ENCODE results near the gene ADK. TPM values are rescaled to one million over a fixed set of nuclear protein-coding genes. Genes with fewer than 3 reads are reported as not detected.

Gene ADK
- total and polyA plus RNA-seq, 11 donors = 20.8 to 55.5 (median 39.8) TPM

- no peaks in the 10 kb centered on the region for H3K36me3 ChIP-seq
- DNase-seq (no peak), ATAC-seq (no peak)
- intact Hi-C loops (cut with DNase I) = no loop called here
- 69 to 77% (median 76%) methylated on average over 3 of the region's 3 CpGs for WGBS, 4 donors
- peaks cover 0 to 3% (median 0%) of the 10 kb centered on the region in 12 donors for H3K9me3 ChIP-seq
- no peak overlapping the region for H3K27ac ChIP-seq
- TF ChIP-seq CTCF (IDR thresholded peaks at IDR 0.05) = no peak
- TF ChIP-seq POLR2A (IDR thresholded peaks at IDR 0.05) = no peak
- H3K4me1 ChIP-seq = peaks cover 0 to 18% (median 6%) of the 10 kb centered on the region in 12 donors
- H3K4me3 ChIP-seq = no peak overlapping the region
- no peaks in the 10 kb centered on the region for H3K27me3 ChIP-seq
These were observed 44.0 kb downstream of the ADK start for GRCh38 chr10:74194999-74195398.

GRCh38 chr10:74199315-74199714 is 48.3 kb downstream of the ADK start:
- intact Hi-C loops (cut with DNase I) = no loop called here
- no peak for DNase-seq
- Histone ChIP-seq H3K4me1 (peaks cover 0 to 8% (median 0%) of the 10 kb centered on the region in 12 donors), H3K36me3 (peaks cover 0 to 12% (median 8%) of the 10 kb centered on the region in 9 donors), H3K4me3 (no peak overlapping the region), H3K27ac (no peak overlapping the region), H3K9me3 (peaks cover 0 to 3% (median 0%) of the 10 kb centered on the region in 12 donors), H3K27me3 (no peaks in the 10 kb centered on the region)
- no peak for TF ChIP-seq POLR2A (IDR thresholded peaks at IDR 0.05)
- TF ChIP-seq CTCF (IDR thresholded peaks at IDR 0.05) = no peak
- WGBS, 4 donors = 95 to 98% (median 97%) methylated on average over 4 of the region's 4 CpGs
- ATAC-seq = no peak

- no peak for TF ChIP-seq POLR2A (IDR thresholded peaks at IDR 0.05)
- no peak for TF ChIP-seq CTCF (IDR thresholded peaks at IDR 0.05)
- peaks cover 0 to 12% (median 8%) of the 10 kb centered on the region in 9 donors for H3K36me3 ChIP-seq
- no peak overlapping the region for H3K27ac ChIP-seq
- H3K4me1 ChIP-seq = no peaks in the 10 kb centered on the region
- intact Hi-C loops (cut with DNase I) = no loop called here
- H3K9me3 ChIP-seq = peaks cover 0 to 3% (median 0%) of the 10 kb centered on the region in 12 donors
- 73 to 80% (median 73%) methylated on average over 2 of the region's 2 CpGs for WGBS, 4 donors
- ATAC-seq = no peak
- no peak for DNase-seq
- no peak overlapping the region for H3K4me3 ChIP-seq
- no peaks in the 10 kb centered on the region for H3K27me3 ChIP-seq
These were observed 51.3 kb downstream of the ADK start for GRCh38 chr10:74202356-74202755.

GRCh38 chr10:74206746-74207145 is 55.7 kb downstream of the ADK start:
- H3K4me3 ChIP-seq = no peak overlapping the region
- H3K36me3 ChIP-seq = peaks cover 0 to 4% (median 0%) of the 10 kb centered on the region in 9 donors
- intact Hi-C loops (cut with DNase I) = no loop called here
- no peaks in the 10 kb centered on the region for H3K4me1 ChIP-seq
- 87 to 94% (median 90%) methylated on average over 6 of the region's 6 CpGs for WGBS, 4 donors
- DNase-seq = no peak
- H3K9me3 ChIP-seq = no peaks in the 10 kb centered on the region
- H3K27ac ChIP-seq = no peak overlapping the region
- no peak for ATAC-seq
- TF ChIP-seq POLR2A (IDR thresholded peaks at IDR 0.05) (no peak), CTCF (IDR thresholded peaks at IDR 0.05) (no peak)
- H3K27me3 ChIP-seq = no peaks in the 10 kb centered on the region

All from heart left ventricle (tissue), 16 donors.